Left lobe of liver (tissue), 2 donors: ENCODE data around the gene HNRNPF. TPM values are rescaled to one million over a fixed set of nuclear protein-coding genes. Genes with fewer than 3 reads are reported as not detected.
"Not testable (repeated sequence)": the region's sequence is repeated elsewhere in the genome, so short reads cannot be mapped to it uniquely, and the experiment has no call there.

ENCODE experiments used
- ATAC-seq: fragments of 200-7000 bp; cut with Tn5 transposase; one replicate; pipeline ENCODE4 v1.9.1; 2020; ENCODE audit warnings: mild to moderate bottlenecking, moderate library complexity
- DNase-seq: peaks from one replicate; pipeline ENCODE4 v3.0.0-alpha.2; 2020; ENCODE audit warnings: low spot score
- total RNA-seq: library from RNA; stranded (reverse); gene quantifications from one replicate; pipeline ENCODE4 v1.2.1, GENCODE V29; 2021
- donor health status: DM: no; HTN: no; CAD: no; lungs with moderate emphysema.
- donor health status: DM: no; HTN: yes; CAD: no.

The HNRNPF gene
- total RNA-seq, 1 donor from 2014 or later, result 118 TPM

GRCh38 chr10:43421944-43422343 lies 13.0 kb upstream of the HNRNPF start:
- DNase-seq, ATAC-seq: not testable (repeated sequence)

- ATAC-seq, result no peak
- DNase-seq, result no peak
Measured at GRCh38 chr10:43421519-43421918, 12.5 kb upstream of the HNRNPF start.

GRCh38 chr10:43421201-43421507 lies 12.2 kb upstream of the HNRNPF start:
- no peak for DNase-seq
- ATAC-seq, result no peak

- DNase-seq (peak; percentile 96), ATAC-seq (peak; percentile 93)
Measured at GRCh38 chr10:43420369-43421200, 11.6 kb upstream of the HNRNPF start.

- no peak for DNase-seq
Measured at GRCh38 chr10:43419997-43420368, 11.0 kb upstream of the HNRNPF start.

GRCh38 chr10:43417950-43418768 lies 9.2 kb upstream of the HNRNPF start:
- ATAC-seq, result no peak
- no peak for DNase-seq

More at GRCh38 chr10:43419997-43420368, 11.0 kb upstream of the HNRNPF start:
- ATAC-seq, result no peak

- DNase-seq, result no peak
- no peak for ATAC-seq
Measured at GRCh38 chr10:43415544-43415943, 6.6 kb upstream of the HNRNPF start.

GRCh38 chr10:43411536-43411935 lies 2.5 kb upstream of the HNRNPF start:
- no peak for DNase-seq

GRCh38 chr10:43410345-43410744 lies 1.4 kb upstream of the HNRNPF start:
- ATAC-seq (no peak), DNase-seq (no peak)

More at GRCh38 chr10:43411536-43411935, 2.5 kb upstream of the HNRNPF start:
- no peak for ATAC-seq

GRCh38 chr10:43409385-43410109 lies 561 bp upstream of the HNRNPF start:
- ATAC-seq, result peak; percentile 7

GRCh38 chr10:43408331-43408709 lies 666 bp downstream of the HNRNPF start:
- DNase-seq (peak; percentile 56), ATAC-seq (no peak)

More at GRCh38 chr10:43409385-43410109, 561 bp upstream of the HNRNPF start:
- DNase-seq, result peak; percentile 60

GRCh38 chr10:43407576-43408330 lies 1.2 kb downstream of the HNRNPF start:
- DNase-seq, result peak; percentile 93
- ATAC-seq, result peak; percentile 70

GRCh38 chr10:43407148-43407575 lies 1.8 kb downstream of the HNRNPF start:
- peak; percentile 75 for DNase-seq
- peak; percentile 47 for ATAC-seq

- DNase-seq, result no peak
- ATAC-seq, result no peak
Measured at GRCh38 chr10:43404704-43405084, 4.3 kb downstream of the HNRNPF start.

- ATAC-seq, result no peak
- no peak for DNase-seq
Measured at GRCh38 chr10:43403911-43404703, 4.9 kb downstream of the HNRNPF start.

GRCh38 chr10:43402880-43403452 lies 6.0 kb downstream of the HNRNPF start:
- no peak for DNase-seq
- no peak for ATAC-seq

GRCh38 chr10:43402176-43402575 lies 6.8 kb downstream of the HNRNPF start:
- ATAC-seq (no peak), DNase-seq (no peak)

- ATAC-seq, result no peak
- no peak for DNase-seq
Measured at GRCh38 chr10:43401627-43402026, 7.4 kb downstream of the HNRNPF start.
